PC-3 (cell line): ENCODE data around the gene LIPG.

Experiments
- CTCF ChIP-seq: fragments of 300-600 bp; sonication (generic); conservative IDR thresholded peaks from 2 replicates; pipeline ENCODE4 v1.5.1; 2017; ENCODE audit warnings: antibody characterized with exemption, low read depth, mild to moderate bottlenecking, low read length
- EZH2phosphoT487 ChIP-seq: fragments of 300-600 bp; sonication (generic); IDR thresholded peaks from 2 replicates; pipeline ENCODE4 v1.6.1; 2018; ENCODE audit warnings: mild to moderate bottlenecking, antibody characterized with exemption, low read length, borderline replicate concordance

DNA sequence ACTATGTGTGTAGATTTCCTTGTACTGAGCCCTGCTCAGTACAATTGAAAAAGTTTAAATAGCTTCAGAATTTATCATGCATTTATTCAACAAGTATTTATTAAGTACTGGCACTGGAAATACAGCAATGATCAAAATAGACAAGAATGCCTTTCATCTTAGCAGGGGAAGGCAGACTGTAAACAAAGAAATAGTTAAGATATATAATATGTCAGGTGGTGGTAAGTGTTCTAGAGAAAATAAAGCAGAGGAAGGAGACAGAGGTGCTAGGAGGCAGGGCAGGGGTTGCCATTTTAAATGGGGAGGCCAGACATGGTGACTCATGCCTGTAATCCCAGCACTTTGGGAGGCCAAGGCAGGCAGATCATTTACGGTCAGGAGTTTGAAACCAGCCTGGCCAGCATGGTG is 13.6 kb upstream of the LIPG start:
- TF ChIP-seq CTCF = no peak
- TF ChIP-seq EZH2phosphoT487 = no peak
